OCI-LY1 (cell line): ENCODE results near the gene PDXDC1.
"Not testable (repeated sequence)": the region's sequence is repeated elsewhere in the genome, so short reads cannot be mapped to it uniquely, and the experiment has no call there.

Source experiments
- EZH2 ChIP-seq: fragments of 200-600 bp; sonication (generic), shearing (Covaris generic); IDR thresholded peaks from 2 replicates; pipeline ENCODE4 v1.8.0; 2017; ENCODE audit warnings: borderline replicate concordance, mixed run types, mild to moderate bottlenecking, antibody characterized with exemption, low read length, moderate library complexity, mixed read lengths
- TF ChIP-seq, protein P1 (sequence below): fragments of 200-600 bp; sonication (generic), shearing (Covaris generic); IDR thresholded peaks from 2 replicates; pipeline ENCODE4 v1.5.1; 2017; ENCODE audit warnings: mild to moderate bottlenecking, antibody characterized with exemption, low read length, moderate library complexity, mixed read lengths

DNA sequence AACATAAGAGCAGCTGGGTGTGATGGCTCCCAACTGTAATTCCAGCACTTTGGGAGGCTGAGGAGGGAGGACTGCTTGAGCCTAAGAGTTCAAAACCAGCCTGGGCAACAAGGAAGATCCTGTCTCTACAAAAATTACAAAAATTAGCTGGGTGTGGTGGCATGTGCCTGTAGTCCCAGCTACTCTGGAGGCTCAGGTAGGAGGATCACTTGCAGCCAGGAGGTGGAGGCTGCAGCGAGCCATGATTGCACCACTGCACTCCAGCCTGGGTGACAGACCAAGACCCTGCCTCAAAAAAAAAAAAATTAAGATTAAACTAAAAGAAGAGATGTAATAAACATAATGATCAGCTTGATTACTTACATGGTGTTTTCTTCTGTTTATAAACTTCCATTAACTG is 75.6 kb downstream of the PDXDC1 start:
- TF ChIP-seq, protein P1, sequence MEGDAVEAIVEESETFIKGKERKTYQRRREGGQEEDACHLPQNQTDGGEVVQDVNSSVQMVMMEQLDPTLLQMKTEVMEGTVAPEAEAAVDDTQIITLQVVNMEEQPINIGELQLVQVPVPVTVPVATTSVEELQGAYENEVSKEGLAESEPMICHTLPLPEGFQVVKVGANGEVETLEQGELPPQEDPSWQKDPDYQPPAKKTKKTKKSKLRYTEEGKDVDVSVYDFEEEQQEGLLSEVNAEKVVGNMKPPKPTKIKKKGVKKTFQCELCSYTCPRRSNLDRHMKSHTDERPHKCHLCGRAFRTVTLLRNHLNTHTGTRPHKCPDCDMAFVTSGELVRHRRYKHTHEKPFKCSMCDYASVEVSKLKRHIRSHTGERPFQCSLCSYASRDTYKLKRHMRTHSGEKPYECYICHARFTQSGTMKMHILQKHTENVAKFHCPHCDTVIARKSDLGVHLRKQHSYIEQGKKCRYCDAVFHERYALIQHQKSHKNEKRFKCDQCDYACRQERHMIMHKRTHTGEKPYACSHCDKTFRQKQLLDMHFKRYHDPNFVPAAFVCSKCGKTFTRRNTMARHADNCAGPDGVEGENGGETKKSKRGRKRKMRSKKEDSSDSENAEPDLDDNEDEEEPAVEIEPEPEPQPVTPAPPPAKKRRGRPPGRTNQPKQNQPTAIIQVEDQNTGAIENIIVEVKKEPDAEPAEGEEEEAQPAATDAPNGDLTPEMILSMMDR, result not testable (repeated sequence)
- TF ChIP-seq EZH2, result not testable (repeated sequence)
